BJ (cell line): ENCODE results near the gene HLA-A. TPM values are rescaled to one million over a fixed set of nuclear protein-coding genes. Genes with fewer than 3 reads are reported as not detected.

Source experiments
- CTCF ChIA-PET: fragments of 350-600 bp; formaldehyde crosslinking; extraction: SDS; loops from one replicate; lab custom pipeline; 2021; ENCODE audit warnings: antibody characterized with exemption, inconsistent platforms; lab: Yijun Ruan, JAX
- POLR2A ChIA-PET: fragments of 300-600 bp; sonication (Branson Sonifier 250); formaldehyde crosslinking; extraction: SDS; loops from one replicate; lab custom pipeline; 2021; ENCODE audit warnings: antibody characterized with exemption; lab: Charles Lee
- DNase-seq: peaks from one replicate; pipeline ENCODE4 v3.0.0-alpha.2; 2011; ENCODE audit warnings: low read depth
- H3K27me3 ChIP-seq: 2 replicates; pipeline ENCODE4 v1.6.0; 2011; ENCODE audit warnings: low read length; ENCODE audit not compliant: control insufficient read depth, insufficient read depth
- H3K36me3 ChIP-seq: 2 replicates; pipeline ENCODE4 v1.5.1; 2011; ENCODE audit warnings: low read length; ENCODE audit not compliant: control insufficient read depth, insufficient read depth
- H3K4me3 ChIP-seq: 2 replicates; pipeline ENCODE4 v1.5.1; 2011; ENCODE audit warnings: low read depth, mild to moderate bottlenecking, control low read depth, low read length
- CTCF ChIP-seq: IDR thresholded peaks from 2 replicates; pipeline ENCODE4 v1.5.1; 2011; ENCODE audit warnings: low read depth, mild to moderate bottlenecking, control low read depth, inconsistent platforms, low read length, moderate library complexity; ENCODE audit not compliant: insufficient read depth
- polyA plus RNA-seq: library from polyadenylated mRNA; depleted of rRNA; stranded (reverse); fragments of >200 nt; gene quantifications from 2 replicates; pipeline ENCODE4 v1.2.3, GENCODE V29; 2011

Gene HLA-A
- polyA plus RNA-seq, 1 experiment = 737 TPM

DNA sequence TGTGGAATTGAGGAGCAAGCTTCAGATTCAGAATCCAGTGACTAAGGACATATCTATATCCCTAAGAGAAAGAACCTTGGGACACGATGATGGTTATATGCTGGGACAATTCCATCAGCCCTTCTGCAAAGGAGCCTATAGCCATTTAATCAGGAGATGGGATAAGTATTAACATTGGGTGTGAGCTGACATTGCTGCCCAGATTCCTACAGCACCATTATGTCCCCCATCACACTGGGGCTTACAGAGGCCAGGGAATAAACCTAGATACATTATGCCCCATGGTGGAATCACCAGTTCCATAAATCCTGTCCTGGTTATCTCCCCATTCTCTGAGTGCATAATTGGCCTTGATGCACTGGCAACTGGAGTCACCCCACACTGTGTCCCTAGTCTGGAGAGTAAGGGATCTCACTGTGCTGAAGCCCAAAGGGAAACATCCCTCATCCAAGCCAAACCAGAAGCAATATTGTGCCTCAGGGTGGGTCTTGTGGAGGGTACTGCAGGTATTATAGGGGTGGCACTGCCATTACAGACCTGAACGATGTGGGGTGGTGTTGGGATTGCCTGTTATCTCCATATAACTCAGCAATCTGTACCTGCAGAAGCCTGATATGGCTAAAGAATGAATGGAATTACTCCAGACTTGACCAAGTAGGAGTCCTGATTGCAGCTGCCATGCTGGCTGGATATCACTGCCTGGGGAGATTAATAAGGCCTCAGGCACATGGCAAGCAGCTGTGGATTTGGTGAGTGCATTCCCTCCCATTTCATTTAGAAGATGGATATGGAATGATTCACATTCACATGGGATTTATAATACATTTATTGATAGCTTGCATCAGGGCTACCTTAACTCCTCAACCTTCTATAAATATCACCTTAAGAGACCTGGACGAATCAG is 5.0 kb downstream of the HLA-A start:
- CTCF ChIA-PET = interaction anchor here (1.3 kb wide), 1 partner anchor 18 kb away, joined by 5 read pairs; no protein-coding TSS in a partner anchor
- H3K27me3 ChIP-seq = no peaks in the 10 kb centered on the region
- no peak for TF ChIP-seq CTCF
- H3K36me3 ChIP-seq = peaks cover 8% of the 10 kb centered on the region
- no peak overlapping the region for H3K4me3 ChIP-seq
- POLR2A ChIA-PET = no interaction called here
- no peak for DNase-seq

DNA sequence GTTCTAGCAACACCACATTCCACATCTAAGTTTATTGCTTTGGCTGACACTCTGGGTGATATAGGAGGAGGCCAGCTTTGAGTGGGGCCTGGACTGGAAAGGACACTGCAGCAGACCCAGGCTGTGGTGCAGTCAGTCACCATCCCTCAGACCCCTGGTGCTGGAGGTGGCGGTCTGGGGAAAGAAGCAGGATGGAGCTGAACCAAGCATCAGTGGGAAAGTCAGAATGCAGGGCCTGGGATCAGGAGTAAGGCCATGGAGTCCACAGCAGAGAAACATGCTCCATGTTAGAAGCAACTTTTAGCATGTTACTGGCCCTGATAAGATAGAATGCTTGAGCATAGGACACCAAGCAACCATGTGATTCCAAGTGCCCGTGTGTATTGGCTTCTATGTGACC is 5.9 kb downstream of the HLA-A start:
- no peak for DNase-seq
- no peaks in the 10 kb centered on the region for H3K27me3 ChIP-seq
- H3K4me3 ChIP-seq = no peak overlapping the region
- no peak for TF ChIP-seq CTCF
- ChIA-PET POLR2A (no interaction called here), CTCF (interaction anchor here (1.3 kb wide), 1 partner anchor 17 kb away, joined by 5 read pairs; no protein-coding TSS in a partner anchor)
- peaks cover 8% of the 10 kb centered on the region for H3K36me3 ChIP-seq

DNA sequence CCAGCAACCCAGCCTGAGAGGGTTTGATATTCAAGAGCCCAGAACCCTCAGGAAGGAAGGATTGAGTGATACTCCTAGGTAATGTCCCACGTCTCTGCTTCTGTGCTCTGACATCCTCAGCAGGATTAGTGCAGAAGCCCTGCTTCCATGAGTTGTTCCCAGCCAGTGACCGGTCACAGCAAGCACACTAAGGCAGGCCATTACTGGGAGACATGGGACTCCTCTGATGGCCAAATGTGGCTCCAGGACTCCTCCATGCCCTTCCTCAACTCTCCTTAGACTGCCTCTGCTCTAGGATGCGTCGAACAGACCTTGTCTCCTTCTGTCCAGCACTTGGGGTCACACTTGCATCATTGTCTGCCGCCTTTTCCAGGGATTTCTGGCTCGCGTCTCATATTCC is 7.6 kb downstream of the HLA-A start:
- POLR2A ChIA-PET = no interaction called here
- TF ChIP-seq CTCF = no peak
- DNase-seq = no peak
- peaks cover 6% of the 10 kb centered on the region for H3K36me3 ChIP-seq
- CTCF ChIA-PET = no interaction called here
- no peak overlapping the region for H3K4me3 ChIP-seq
- no peaks in the 10 kb centered on the region for H3K27me3 ChIP-seq

DNA sequence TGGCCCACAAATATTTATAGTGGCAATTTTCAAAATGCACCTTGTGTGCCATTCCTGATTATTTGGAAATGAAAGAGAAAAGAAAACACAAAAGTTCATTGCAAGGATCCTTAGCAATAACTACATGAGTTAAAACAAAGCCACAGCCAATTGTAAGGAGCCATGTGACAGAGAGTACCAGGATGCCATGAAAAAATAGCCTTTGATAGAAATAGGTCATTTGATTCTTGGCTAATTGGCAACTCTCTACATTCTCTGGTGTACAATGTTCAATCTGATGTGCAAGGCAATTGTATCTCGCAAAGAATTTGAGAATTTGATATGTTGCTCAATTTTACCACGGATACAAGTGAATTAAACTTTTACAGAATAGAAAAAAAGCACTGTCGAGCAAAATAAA is 9.6 kb downstream of the HLA-A start:
- no peak overlapping the region for H3K4me3 ChIP-seq
- DNase-seq = no peak
- CTCF ChIA-PET = interaction anchor here (1.5 to 1.6 kb wide), 2 partner anchors 13 to 104 kb away, joined by 3 to 4 read pairs; no protein-coding TSS in a partner anchor

More for the DNA sequence above, 9.6 kb downstream of the HLA-A start:
- H3K27me3 ChIP-seq = no peaks in the 10 kb centered on the region
- POLR2A ChIA-PET = interaction anchor here (0.6 kb wide), 1 partner anchor 13 kb away, joined by 6 read pairs; no protein-coding TSS in a partner anchor
- no peak for TF ChIP-seq CTCF
- H3K36me3 ChIP-seq = peaks cover 3% of the 10 kb centered on the region; the same call in 1 of the 2 replicates
